ENCODE measurements around the gene SLC20A1.

SLC20A1 gene

GRCh38 chr2:112607680-112608438 is 37.9 kb upstream of the SLC20A1 start:
- no peak for TF ChIP-seq RAD21 (IDR thresholded peaks at IDR 0.05; ENCODE audit: low read depth)
- no peak for TF ChIP-seq EGR1 (IDR thresholded peaks at IDR 0.05)
- no peak for TF ChIP-seq ZBTB7A (IDR thresholded peaks at IDR 0.05; ENCODE audit: low read depth)
- TF ChIP-seq NFIC (IDR thresholded peaks at IDR 0.05), result no peak
- no peak for TF ChIP-seq MAX (IDR thresholded peaks at IDR 0.05)
- TF ChIP-seq TCF12 (IDR thresholded peaks at IDR 0.05; ENCODE audit: low read depth), result no peak
- no peak for TF ChIP-seq TEAD4 (IDR thresholded peaks at IDR 0.05)
- TF ChIP-seq CREB1 (IDR thresholded peaks at IDR 0.05; ENCODE audit: low read depth), result no peak
- no peak for TF ChIP-seq REST (IDR thresholded peaks at IDR 0.05; ENCODE audit: low read depth)
- TF ChIP-seq YY1 (IDR thresholded peaks at IDR 0.05; ENCODE audit: low read depth), result no peak
- no peak for TF ChIP-seq USF1 (IDR thresholded peaks at IDR 0.05)
- no peak for TF ChIP-seq TAF1 (IDR thresholded peaks at IDR 0.05; ENCODE audit: low read depth)
- no peak for TF ChIP-seq EP300 (IDR thresholded peaks at IDR 0.05; ENCODE audit: borderline replicate concordance)
- TF ChIP-seq CEBPB (IDR thresholded peaks at IDR 0.05), result no peak
- TF ChIP-seq FOXM1 (IDR thresholded peaks at IDR 0.05; ENCODE audit: borderline replicate concordance, low read depth), result no peak

GRCh38 chr2:112614201-112614840 is 31.4 kb upstream of the SLC20A1 start:
- TF ChIP-seq ZBTB7A (IDR thresholded peaks at IDR 0.05; ENCODE audit: low read depth) (no peak), EGR1 (IDR thresholded peaks at IDR 0.05) (no peak), FOXM1 (IDR thresholded peaks at IDR 0.05; ENCODE audit: borderline replicate concordance, low read depth) (no peak), CREB1 (IDR thresholded peaks at IDR 0.05; ENCODE audit: low read depth) (no peak), NFIC (IDR thresholded peaks at IDR 0.05) (no peak)

GRCh38 chr2:112615051-112615450 is 30.7 kb upstream of the SLC20A1 start:
- TF ChIP-seq CREB1 (IDR thresholded peaks at IDR 0.05; ENCODE audit: low read depth) (no peak), TCF12 (IDR thresholded peaks at IDR 0.05; ENCODE audit: low read depth) (no peak), MAX (IDR thresholded peaks at IDR 0.05) (no peak), TEAD4 (IDR thresholded peaks at IDR 0.05) (no peak), USF1 (IDR thresholded peaks at IDR 0.05) (no peak), EGR1 (IDR thresholded peaks at IDR 0.05) (no peak), EP300 (IDR thresholded peaks at IDR 0.05; ENCODE audit: borderline replicate concordance) (no peak), RAD21 (IDR thresholded peaks at IDR 0.05; ENCODE audit: low read depth) (no peak), FOXM1 (IDR thresholded peaks at IDR 0.05; ENCODE audit: borderline replicate concordance, low read depth) (no peak), ZBTB7A (IDR thresholded peaks at IDR 0.05; ENCODE audit: low read depth) (no peak)

GRCh38 chr2:112618383-112618782 is 27.4 kb upstream of the SLC20A1 start:
- no peak for TF ChIP-seq USF1 (IDR thresholded peaks at IDR 0.05)

GRCh38 chr2:112621790-112622527 is 23.8 kb upstream of the SLC20A1 start:
- TF ChIP-seq EP300 (IDR thresholded peaks at IDR 0.05; ENCODE audit: borderline replicate concordance), result no peak
- no peak for TF ChIP-seq TAF1 (IDR thresholded peaks at IDR 0.05; ENCODE audit: low read depth)
- TF ChIP-seq ZBTB7A (IDR thresholded peaks at IDR 0.05; ENCODE audit: low read depth), result no peak
- no peak for TF ChIP-seq YY1 (IDR thresholded peaks at IDR 0.05; ENCODE audit: low read depth)
- no peak for TF ChIP-seq CREB1 (IDR thresholded peaks at IDR 0.05; ENCODE audit: low read depth)
- TF ChIP-seq TEAD4 (IDR thresholded peaks at IDR 0.05), result no peak
- no peak for TF ChIP-seq TCF12 (IDR thresholded peaks at IDR 0.05; ENCODE audit: low read depth)
- TF ChIP-seq CEBPB (IDR thresholded peaks at IDR 0.05), result no peak

- TF ChIP-seq TAF1 (IDR thresholded peaks at IDR 0.05; ENCODE audit: low read depth) (no peak), YY1 (IDR thresholded peaks at IDR 0.05; ENCODE audit: low read depth) (no peak), REST (IDR thresholded peaks at IDR 0.05; ENCODE audit: low read depth) (no peak), USF1 (IDR thresholded peaks at IDR 0.05) (no peak), RAD21 (IDR thresholded peaks at IDR 0.05; ENCODE audit: low read depth) (no peak), CREB1 (IDR thresholded peaks at IDR 0.05; ENCODE audit: low read depth) (no peak), EGR1 (IDR thresholded peaks at IDR 0.05) (no peak), NFIC (IDR thresholded peaks at IDR 0.05) (no peak), EP300 (IDR thresholded peaks at IDR 0.05; ENCODE audit: borderline replicate concordance) (no peak), MAX (IDR thresholded peaks at IDR 0.05) (no peak), FOXM1 (IDR thresholded peaks at IDR 0.05; ENCODE audit: borderline replicate concordance, low read depth) (no peak)
Measured at GRCh38 chr2:112622528-112622849, 23.2 kb upstream of the SLC20A1 start.

Measured in Ishikawa (cell line).